GM18873 (cell line): ENCODE data around the gene SYT9.

ENCODE experiments used
- ATAC-seq: cut with Tn5 transposase; IDR thresholded peaks from one replicate; pipeline ENCODE4 v1.9.1; 2021; ENCODE audit warnings: mild to moderate bottlenecking, moderate library complexity, moderate number of reproducible peaks; ENCODE audit not compliant: unreplicated experiment, low FRiP score

The SYT9 gene

DNA sequence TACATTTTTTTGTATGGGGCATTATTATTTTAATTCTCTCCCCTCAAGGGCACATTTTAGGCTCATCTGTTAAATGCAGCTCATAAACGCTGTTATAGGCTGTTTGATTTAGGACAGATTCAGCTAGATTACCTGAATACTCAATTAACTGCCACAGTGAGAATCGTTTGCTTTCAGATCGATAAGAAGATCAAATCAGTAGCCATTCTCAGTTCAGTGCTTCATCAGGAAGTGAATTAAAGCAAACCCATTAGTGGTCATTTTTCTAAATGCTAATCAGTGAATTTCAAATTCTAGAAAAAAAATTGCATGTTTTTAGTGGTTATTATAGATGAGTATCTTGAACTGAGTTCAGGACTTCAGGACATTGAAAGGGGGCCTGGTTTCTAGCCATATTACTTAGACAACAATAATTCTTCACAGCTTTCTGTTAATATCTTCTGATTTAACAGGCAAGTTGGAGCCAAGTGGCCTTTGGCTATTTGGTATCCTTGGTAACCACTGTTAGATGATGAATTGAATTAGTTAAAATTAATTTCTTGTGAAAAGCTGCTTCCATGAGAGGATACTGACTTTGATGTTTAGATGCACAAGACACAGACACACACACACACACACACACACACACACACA, 18.6 kb downstream of the SYT9 start:
- ATAC-seq, result no peak

DNA sequence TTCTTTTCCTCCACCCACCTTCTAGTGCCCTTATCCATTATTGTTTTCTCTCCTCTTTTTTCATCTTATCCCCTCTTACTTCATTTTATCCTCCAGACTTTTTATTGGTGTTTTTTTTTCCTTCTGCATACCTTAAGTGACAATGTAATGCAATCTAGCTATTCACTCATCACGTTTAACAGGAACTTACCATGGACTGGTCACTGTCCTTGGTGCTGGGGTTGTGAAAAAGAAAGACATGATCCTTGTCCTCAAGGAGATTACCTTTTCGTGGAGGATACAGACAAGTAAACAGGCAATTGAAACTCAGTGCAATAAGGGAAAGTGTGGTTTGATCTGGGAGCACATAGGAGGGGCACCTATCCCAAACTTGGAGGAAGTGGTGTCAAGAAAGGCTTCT, 20.7 kb downstream of the SYT9 start:
- ATAC-seq, result no peak

DNA sequence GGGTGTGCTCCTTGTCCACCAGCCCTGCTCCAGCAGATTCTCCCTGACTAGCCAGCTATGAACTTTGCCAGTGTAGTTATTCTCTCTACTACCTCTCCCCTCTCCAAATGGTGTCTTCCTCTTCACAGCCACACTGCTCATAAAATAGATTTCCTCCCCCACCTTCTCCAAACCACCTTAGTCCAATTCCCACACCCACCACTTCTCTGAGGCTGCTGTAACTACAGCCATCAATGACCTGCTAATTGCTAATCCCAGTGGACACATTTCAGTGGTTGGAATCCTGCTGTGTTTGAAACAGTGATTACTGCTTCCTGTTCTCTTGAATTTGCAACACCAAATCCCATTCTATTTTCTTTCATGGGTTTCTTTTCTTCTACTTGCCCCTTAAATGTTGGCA, 23.4 kb downstream of the SYT9 start:
- ATAC-seq, result no peak

DNA sequence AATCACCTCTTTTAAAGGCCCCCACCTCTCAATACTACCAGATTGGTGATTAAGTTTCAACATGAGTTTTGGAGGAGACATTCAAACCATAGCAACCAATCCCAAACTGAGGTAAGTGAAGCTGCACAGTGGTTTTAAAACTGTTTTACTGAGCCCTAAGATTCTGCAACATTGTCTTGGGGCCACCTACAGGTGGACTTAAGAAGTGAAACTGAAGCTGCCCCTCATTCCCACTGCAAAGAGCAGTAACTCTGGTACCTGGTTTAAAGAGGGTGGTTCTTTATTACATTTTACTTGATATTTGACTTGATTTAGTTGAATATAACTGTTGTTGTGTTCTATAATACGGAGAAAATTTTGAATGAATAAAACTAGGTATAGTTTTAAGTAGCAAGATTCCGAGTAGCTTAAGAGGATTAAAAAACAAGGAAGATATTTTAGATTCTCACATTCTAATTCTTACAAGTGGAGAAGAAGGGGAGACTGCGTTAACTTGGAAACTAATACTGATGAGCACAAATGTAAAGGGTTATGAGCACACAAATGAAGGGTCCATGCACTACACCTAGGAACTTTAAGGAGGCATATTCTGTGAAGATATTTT, 26.7 kb downstream of the SYT9 start:
- ATAC-seq, result no peak

DNA sequence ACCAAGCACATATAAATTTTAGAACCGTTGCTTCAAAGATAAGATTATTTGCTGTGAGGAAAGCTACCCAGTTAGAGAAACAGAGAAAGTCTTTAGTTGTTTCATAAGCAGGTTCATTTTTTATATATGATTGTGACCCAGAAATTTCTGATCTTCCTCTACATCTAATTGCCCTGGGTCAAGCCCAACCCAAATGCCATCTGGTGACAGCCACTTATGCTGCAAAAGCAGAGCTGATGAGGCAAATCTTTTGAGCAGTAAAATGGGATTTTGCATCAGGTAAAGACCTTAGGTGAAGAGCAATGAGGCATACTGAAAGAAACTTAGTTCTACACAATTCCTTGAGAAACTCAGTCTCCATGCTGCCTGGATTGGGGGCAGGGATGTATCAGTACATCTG, 28.0 kb downstream of the SYT9 start:
- no peak for ATAC-seq

DNA sequence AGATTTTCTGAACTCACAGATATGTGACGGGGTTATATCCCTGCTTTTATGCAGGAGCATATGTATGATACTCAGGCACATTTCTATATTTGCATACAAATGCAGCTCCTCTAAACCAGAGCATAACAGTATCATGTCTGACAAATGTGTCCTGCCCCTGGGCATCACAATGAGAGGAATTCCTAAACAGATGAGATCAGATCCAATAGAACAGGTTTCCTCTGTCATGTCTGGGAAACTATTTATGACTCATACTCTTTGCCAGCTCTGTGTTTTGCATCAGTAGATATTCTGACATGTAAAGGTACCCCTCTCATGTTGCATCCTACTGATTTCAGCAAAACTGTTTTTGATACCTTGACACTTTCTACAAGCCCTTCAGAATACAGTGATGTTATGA, 29.4 kb downstream of the SYT9 start:
- ATAC-seq, result no peak

DNA sequence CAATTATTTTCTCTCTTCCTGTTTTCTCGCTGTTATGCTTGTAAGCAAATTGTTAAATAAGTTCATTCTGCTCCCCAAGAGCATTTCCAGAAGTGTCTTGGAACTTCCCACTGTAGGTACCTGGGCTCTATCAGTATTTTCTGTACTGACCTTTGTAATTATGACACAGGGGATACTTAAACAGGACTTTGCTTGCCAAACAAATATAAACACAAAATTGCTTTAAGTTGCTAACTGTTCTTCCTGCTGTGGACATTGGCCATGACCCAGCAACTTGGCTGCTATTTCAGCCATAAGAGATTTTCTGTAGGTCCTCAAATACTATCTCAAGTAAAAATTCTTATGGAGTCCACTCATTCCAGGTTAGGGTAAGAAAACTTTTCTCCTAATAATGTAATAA, 30.1 kb downstream of the SYT9 start:
- no peak for ATAC-seq

DNA sequence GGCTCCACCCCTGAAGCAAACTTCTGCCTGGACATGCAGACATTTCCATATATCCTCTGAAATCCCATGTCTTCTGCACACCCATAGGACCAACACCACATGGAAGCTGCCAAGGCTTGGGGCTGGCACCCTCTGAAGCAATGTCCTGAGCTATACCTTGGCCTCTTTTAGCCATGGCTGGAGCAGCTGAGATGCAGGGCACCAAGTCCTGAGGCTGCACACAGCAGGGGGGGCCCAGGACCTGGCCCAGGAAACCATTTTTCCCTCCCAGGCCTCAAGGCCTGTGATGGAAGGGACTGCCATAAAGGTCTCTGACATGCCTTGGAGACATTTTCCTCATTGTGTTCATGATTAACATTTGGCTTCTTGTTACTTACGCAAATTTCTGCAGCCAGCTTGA, 34.5 kb downstream of the SYT9 start:
- ATAC-seq, result no peak

DNA sequence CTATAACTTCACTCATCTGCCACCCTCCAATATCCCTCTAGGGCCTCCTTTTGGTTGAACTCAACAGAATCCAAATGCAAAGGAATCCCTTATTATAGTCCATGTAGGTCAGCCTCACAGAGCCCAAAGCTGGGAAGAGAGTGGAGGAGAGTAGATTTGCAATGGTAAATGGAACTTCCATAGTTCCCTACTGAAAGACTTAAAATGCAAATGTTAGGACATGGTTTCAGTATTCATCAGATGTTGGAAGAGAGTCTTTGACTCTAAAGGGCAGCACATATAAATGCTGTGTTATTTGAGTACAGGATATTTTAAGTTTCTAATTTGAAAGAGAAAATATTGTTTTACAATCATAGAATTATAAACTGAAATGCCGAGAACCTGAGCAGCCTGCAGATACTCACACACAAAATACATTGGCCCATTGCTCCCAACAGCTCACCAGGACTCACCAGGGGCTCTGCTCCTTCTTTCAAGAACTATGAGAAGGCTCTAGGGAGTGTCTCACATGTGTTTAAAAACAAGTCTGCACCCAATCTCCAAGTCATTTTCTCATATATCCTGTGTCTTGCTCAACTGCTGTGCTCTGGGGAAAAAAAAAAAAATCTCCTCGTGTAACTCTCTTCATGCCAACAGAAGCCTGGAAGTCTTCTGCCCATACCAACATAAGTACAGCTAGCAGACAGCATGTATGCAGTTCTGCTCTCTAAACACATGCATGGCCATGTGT, 39.6 kb downstream of the SYT9 start:
- ATAC-seq, result no peak

DNA sequence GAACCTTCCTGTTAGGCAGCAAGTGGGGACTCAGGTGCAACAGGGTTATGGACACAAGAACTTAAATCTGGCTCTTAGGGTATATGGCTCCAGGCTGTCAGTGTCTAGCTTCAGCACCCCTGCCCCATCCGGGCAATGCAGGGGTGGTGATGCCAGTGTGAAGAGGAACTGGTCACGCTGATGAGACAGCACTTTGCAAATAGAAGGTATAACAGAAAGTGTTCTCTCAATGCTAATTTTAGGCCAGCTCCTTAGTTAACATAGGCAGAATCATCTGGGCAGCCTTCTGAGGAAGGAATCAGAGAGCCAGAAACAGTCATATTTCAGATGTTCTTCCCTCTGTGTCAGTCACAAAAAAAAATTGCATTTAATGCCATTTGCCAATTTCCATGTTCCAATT, 41.2 kb downstream of the SYT9 start:
- ATAC-seq, result no peak

DNA sequence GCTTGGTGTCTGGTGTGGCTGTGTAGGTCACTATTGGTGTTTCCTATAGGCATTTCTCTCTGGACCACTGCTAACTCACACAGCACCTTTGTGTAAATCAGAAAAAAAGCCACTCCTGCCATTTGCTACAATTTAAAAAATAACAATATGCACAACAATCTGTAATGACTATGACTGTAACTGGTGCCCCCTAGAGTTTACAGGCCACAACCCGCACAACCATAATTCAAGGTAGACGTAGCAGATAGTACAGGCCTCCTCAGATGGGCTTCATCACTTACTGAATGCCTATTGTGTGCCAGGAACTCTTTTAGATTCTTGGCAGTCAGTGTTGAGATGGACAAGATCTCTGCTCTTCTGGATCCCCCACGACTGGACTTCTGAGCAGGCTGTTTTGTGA, 47.7 kb downstream of the SYT9 start:
- ATAC-seq, result no peak

DNA sequence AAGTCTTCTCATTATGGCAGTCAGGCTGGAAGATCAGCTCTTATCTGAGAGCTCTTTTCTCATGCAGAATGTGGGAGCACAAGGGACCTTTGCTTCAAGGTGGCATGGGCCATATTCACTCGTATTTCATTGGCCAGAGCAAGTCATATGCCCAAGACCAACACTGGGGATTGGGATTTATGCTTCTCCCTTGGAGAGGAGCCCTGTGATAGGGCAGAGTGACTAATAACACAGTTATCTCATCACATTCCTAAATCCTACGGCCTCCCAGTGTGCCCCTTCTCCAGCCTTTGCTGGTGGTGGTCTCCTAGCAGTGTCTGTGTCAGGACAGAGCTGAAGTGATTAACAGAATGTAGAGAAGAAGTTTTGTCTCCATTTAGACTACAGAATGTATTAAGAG, 48.6 kb downstream of the SYT9 start:
- ATAC-seq, result no peak

DNA sequence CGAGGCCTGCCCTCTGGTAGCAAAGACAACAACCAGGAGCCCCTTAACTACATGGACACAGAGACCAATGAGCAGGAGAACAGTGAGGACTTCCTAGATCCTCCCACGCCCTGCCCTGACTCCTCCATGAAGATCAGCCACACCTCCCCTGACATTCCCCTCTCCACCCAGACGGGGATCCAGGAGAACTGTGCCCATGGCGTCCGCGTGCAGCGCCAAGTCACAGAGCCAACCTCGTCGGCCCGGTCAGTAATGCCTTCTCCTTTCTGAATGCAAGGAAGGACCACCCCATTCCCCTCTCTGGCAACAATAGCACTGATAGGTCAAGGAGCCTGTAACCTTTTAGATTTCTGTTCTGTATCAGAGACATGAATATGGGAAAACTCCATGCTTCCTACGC, 51.4 kb downstream of the SYT9 start:
- ATAC-seq, result no peak

DNA sequence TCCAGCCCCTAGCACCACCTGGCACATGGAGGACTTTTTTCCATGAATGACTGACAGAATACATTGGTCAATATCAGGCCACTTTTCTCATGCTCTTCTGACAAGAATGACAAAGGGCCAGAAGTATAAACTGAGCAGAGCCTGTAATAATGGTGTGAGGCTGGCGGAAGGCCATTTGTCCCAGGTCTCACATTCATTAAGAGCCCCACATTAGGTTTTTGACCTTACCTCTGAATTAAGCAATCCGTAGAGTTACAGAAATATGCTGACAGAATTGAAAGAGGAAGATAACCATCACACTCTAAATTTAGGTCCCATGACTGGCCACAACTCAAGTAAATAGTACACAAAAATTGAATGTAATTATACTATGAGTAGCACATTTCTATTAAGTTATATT, 55.2 kb downstream of the SYT9 start:
- ATAC-seq, result no peak

DNA sequence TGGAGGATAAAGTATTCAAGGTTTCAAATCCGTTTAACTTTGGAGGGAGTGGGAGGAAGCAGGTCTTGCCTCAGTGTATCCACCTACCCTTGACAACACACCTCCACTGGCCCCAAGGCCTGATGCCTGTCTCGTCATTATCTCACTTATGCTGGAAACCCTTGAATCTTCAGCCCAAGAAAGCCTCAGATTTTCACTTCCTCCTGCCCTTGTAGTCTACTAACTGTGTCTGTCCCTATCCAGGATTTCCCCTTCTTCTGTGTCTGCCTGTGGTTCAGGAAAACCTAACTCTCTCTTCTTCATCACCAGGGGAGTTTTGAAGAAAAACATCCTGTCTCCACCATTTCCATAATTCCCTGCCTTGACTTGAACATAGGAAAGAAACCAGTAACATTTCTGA, 56.1 kb downstream of the SYT9 start:
- no peak for ATAC-seq

DNA sequence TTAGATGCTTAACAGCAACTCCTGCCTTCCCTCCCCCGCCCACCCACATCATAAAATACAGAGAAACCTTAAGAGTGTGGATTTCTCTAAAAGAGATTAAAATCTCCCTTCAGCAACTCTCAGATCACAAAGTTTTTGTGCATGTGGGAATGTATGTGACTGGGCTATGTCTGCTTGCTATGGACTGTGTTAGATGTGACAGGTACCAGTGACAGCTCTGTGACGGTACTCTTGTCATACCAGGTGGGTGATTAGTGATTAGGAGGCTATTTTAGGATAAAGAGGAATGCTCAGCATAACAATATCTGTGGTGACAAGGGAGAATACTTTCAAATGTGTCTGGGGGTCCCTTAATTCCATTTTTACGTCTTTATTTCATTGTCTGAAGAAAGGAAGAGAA, 60.2 kb downstream of the SYT9 start:
- ATAC-seq, result no peak

DNA sequence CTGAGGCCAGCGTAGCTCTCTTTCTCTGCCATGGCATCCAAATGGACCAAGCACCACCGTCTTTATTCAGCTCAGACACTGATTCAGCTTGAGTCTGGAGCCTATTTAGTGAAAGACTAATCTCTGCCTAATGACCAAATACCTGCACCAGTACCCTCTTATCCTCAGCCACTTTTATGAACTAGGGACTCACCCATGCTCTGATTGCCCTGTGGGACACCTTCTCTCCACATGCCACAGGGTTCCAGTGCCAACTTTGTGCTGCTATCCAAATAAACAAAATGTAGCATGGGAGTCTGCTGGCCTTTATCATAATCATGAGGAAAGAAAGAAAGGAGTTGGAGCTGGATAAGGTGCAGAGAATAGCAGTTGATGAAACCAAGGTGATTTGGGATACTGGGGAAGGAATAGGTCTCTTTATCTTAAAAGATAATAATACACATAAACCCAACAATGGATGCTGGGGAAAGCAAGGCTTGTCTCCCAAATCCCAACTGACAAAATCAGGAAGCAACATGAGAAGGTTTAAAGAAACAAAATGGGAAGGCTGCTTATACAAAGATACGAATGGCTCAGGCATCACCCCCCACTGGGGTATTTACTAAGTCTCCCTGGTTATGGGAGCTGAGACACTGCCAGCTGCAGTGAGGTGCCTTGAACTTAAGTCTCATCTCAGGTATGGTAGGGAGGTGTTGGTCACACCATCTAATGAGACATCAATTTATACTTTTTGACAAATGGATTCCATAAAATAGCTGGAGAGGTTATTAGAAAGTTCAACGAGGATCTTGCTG, 63.3 kb downstream of the SYT9 start:
- no peak for ATAC-seq

DNA sequence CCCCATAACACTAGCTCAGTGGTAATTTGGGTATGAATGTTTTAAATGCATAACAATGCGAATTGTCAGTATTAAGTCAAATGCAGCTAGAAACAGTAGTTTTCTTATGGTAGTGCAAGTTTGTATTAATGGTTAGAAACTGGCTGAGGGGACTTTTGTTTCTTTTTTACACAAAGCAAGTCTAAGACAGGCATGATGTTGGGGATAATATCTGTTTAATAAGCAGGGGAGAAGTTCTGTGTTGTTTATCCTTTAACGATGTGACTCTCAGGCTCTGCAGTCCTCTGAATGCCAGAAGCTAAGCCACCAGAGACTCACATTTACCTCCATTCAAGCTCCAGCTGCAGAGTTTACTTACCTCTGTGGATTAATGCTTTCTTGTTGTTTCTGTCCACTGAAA, 67.8 kb downstream of the SYT9 start:
- ATAC-seq, result no peak

DNA sequence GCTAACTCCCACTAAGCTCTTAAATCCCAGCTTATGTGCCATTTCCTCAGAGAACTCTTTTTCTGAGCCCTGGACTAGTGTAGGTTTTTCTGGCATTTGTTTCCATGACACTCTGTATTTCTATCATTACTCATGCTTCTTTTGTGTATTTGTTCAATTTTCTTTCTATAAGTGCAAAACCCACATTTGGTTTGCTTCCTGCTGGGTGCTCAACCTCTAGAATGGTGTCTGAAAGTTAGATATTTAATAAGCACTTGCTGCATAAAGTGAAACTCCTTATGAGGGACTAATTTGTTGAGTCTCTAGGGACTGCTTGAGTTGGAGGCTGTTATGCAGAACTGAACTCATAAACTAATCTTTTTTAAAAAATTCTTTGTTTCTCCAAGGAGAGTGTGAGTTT, 68.6 kb downstream of the SYT9 start:
- ATAC-seq, result no peak

DNA sequence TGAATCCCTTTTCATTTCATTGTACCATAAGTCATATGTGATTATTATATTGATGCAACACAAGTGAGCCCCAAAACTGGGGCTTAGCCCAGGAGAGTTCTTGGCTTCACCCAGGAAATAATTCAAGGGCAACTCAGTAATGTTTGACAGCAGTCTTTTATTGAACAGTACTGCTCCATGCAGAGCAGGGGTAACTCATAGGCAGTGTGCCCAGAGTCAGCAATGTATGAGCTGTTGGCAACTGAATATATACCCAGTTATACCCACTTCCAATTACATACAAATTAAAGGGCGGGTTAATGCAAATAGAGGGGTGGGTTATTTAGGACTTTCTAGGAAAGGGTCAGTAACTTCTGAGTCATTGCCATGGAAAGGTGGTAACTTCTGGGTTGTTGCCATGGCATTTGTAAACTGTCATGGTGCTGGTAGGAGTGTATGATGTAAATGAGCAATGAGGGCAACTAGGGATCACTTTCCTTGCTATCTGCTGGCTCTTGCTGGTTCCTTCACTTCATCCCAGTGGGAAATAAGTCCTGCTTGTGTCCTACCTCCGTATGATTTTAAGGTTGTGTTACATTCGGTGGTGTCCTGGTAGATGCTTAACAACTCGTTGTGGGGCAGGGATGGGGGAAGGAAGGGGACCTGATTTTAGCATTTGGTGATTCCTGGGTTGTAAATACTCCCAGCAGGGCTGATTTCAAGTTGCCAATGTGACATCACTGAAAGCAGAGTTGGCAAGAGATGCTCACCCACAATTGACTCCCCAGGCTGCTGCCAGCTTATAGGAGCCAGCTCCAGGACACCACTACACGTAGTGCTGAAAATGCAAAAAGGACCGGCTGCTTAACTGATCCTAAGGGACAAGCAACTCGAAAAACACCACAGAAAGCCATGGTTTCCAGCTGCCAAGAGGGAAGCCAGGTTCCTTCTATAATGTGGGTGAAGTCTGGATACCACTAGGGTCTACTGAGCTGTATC, 70.1 kb downstream of the SYT9 start:
- no peak for ATAC-seq
